HepG2 (cell line): Measurements from ENCODE around the gene SPRYD3. TPM values are rescaled to one million over a fixed set of nuclear protein-coding genes. Genes with fewer than 3 reads are reported as not detected.

ENCODE experiments used
- ATAC-seq: fragments of 200-7000 bp; cut with Tn5 transposase; 3 replicates; pipeline ENCODE4 v1.9.1; 2020; ENCODE audit warnings: mild to moderate bottlenecking, moderate library complexity
- BruUV-seq: library from RNA; stranded (reverse); fragments of 400-500 nt; replicated peaks from 2 replicates; lab custom pipeline; 2021; lab: Mats Ljungman, UMichigan
- CTCF ChIA-PET: fragments of 300-600 bp; formaldehyde crosslinking; extraction: SDS; loops from one replicate; lab custom pipeline; 2021; ENCODE audit warnings: low total read pairs, inconsistent platforms, low intra/inter-chr PET ratio; lab: Yijun Ruan, JAX
- POLR2A ChIA-PET: fragments of 350-600 bp; sonication (Branson Sonifier 250); formaldehyde crosslinking; loops from one replicate; lab custom pipeline; 2020; ENCODE audit warnings: antibody characterized with exemption, inconsistent platforms; lab: Yijun Ruan, JAX
- DNase-seq: peaks from one replicate; pipeline ENCODE4 v3.0.0-alpha.2; 2015; ENCODE audit warnings: low spot score
- FAIRE-seq: peaks from 3 replicates; lab custom pipeline; 2011; peaks lifted over from hg19 to GRCh38; lab: Jason Lieb, UNC
- H2AFZ ChIP-seq: one replicate; pipeline ENCODE4 v1.6.1; 2011; ENCODE audit warnings: low read length, inconsistent platforms
- H3K27ac ChIP-seq: fragments of 300-600 bp; 3 replicates; pipeline ENCODE4 v1.8.0; 2011; ENCODE audit warnings: mixed run types, mild to moderate bottlenecking, mixed read lengths, low read length, inconsistent platforms; ENCODE audit not compliant: insufficient read depth; ENCODE audit errors: extremely low read length
- H3K27me3 ChIP-seq, 2 experiments: fragments of 200-600 bp in 1 of 2; 2 replicates in 1 of 2; 3 replicates in 1 of 2; pipeline versions ENCODE4 v1.6.0 to v1.8.0; 2011; ENCODE audit warnings: low read length in 2 of 2, mild to moderate bottlenecking in 2 of 2, moderate library complexity in 2 of 2, inconsistent platforms in 1 of 2; ENCODE audit not compliant: insufficient read depth in 2 of 2, control insufficient read depth in 1 of 2
- H3K36me3 ChIP-seq, 2 experiments: fragments of 200-600 bp in 1 of 2; replicated peaks in 1 of 2; 2 replicates in 1 of 2; 3 replicates in 1 of 2; pipeline versions ENCODE4 v1.5.1 to v1.8.0; 2011; ENCODE audit warnings: low read length in 2 of 2, inconsistent platforms in 1 of 2; ENCODE audit not compliant: insufficient read depth in 2 of 2, control insufficient read depth in 1 of 2
- H3K4me1 ChIP-seq: 2 replicates; pipeline ENCODE4 v1.5.1; 2012; ENCODE audit warnings: low read length, inconsistent platforms; ENCODE audit not compliant: insufficient read depth
- H3K4me2 ChIP-seq: 2 replicates; pipeline ENCODE4 v1.6.0; 2011; ENCODE audit warnings: low read depth, low read length, inconsistent platforms
- H3K4me3 ChIP-seq, 3 experiments: fragments of 200-600 bp in 1 of 3; sonication (generic), shearing (Covaris generic) in 1 of 3; replicated peaks in 1 of 3; 2 replicates each; pipeline ENCODE4 v1.5.1; 2011 to 2016; ENCODE audit warnings: low read length in 3 of 3, inconsistent platforms in 2 of 3, low read depth in 2 of 3, mild to moderate bottlenecking in 2 of 3, control low read depth in 1 of 3, mixed read lengths in 1 of 3; ENCODE audit not compliant: insufficient read depth in 1 of 3
- H3K79me2 ChIP-seq: one replicate; pipeline ENCODE4 v1.6.1; 2011; ENCODE audit warnings: low read length, inconsistent platforms; ENCODE audit not compliant: insufficient read depth
- H3K9ac ChIP-seq: 2 replicates; pipeline ENCODE4 v1.6.0; 2011; ENCODE audit warnings: mild to moderate bottlenecking, low read depth, low read length, inconsistent platforms; ENCODE audit not compliant: insufficient read depth
- H3K9me3 ChIP-seq: 2 replicates; pipeline ENCODE4 v1.5.1; 2012; ENCODE audit warnings: mild to moderate bottlenecking, low read length
- H4K20me1 ChIP-seq: 2 replicates; pipeline ENCODE4 v1.6.0; 2011; ENCODE audit warnings: inconsistent platforms, mild to moderate bottlenecking, low read length, moderate library complexity; ENCODE audit not compliant: insufficient read depth
- ZBTB38 ChIP-seq: sonication (generic); formaldehyde crosslinking; IDR thresholded peaks from 2 replicates; pipeline ENCODE4 v1.5.1; 2020; ENCODE audit warnings: mild to moderate bottlenecking, missing genetic modification reagents
- ZFP91 ChIP-seq: sonication (generic); formaldehyde crosslinking; IDR thresholded peaks from 2 replicates; pipeline ENCODE4 v1.9.0; 2022; ENCODE audit warnings: missing genetic modification reagents, mild to moderate bottlenecking, borderline replicate concordance
- ZFYVE20 ChIP-seq: sonication (generic); formaldehyde crosslinking; IDR thresholded peaks from 2 replicates; pipeline ENCODE4 v1.8.0; 2023; ENCODE audit warnings: low read depth, mild to moderate bottlenecking, moderate library complexity, missing genetic modification reagents, borderline replicate concordance
- ZNF414 ChIP-seq: sonication (generic); formaldehyde crosslinking; IDR thresholded peaks from 2 replicates; pipeline ENCODE4 v1.5.0; 2020; ENCODE audit warnings: missing genetic modification reagents
- ZNF724P ChIP-seq: sonication (generic); formaldehyde crosslinking; IDR thresholded peaks from 2 replicates; pipeline ENCODE4 v1.8.0; 2022; ENCODE audit warnings: missing genetic modification reagents, borderline replicate concordance
- WGBS: methylation state at CpG from one replicate; pipeline ENCODE4 v1.1.6; 2017; ENCODE audit warnings: low lambda C conversion rate; 5-methylcytosine and 5-hydroxymethylcytosine counted together
- in situ Hi-C: cut with HindIII; loops from 2 replicates; pipeline ENCODE4 v1.10.0; 2017; ENCODE audit warnings: low pct_unique_long_range_greater_than_20kb; ENCODE audit not compliant: extremely low pct_ligation_motif_present
- intact Hi-C: fragments of 100-400 bp; cut with micrococcal nuclease; formaldehyde crosslinking; loops from one replicate; pipeline ENCODE4 v1.10.0; 2022; ENCODE audit not compliant: unreplicated experiment
- polyA plus RNA-seq, 8 experiments: library from polyadenylated mRNA; depleted of rRNA in 3 of 8; stranded (reverse) in 7 of 8; unstranded in 1 of 8; fragments of >200 nt; fragmentation: Illumina TruSeq in 4 of 8; extraction: Trizol in 4 of 8; gene quantifications; 2 replicates each; pipeline versions ENCODE4 v1.2.1 to v1.2.3, GENCODE V29; 2011 to 2016; ENCODE audit warnings: low read depth in 4 of 8, missing spikeins in 1 of 8, mixed read lengths in 1 of 8; ENCODE audit not compliant: insufficient read depth in 1 of 8
- total RNA-seq, 5 experiments: library from RNA; depleted of rRNA; stranded (reverse); fragments of >200 nt; fragmentation: Illumina TruSeq; extraction: Trizol; gene quantifications; 2 replicates each; pipeline ENCODE4 v1.2.3, GENCODE V29; 2016; ENCODE audit warnings: low read depth in 1 of 5

The SPRYD3 gene
- total and polyA plus RNA-seq, 2 of the 13 experiments (the other 11 are each of a cell fraction or from before 2014, with no cell fraction given), result 9.0 to 9.2 TPM

GRCh38 chr12:53100466-53101151 is 21.4 kb upstream of the SPRYD3 start:
- CTCF ChIA-PET, result interaction anchor here (2.3 kb wide), 1 partner anchor 35 kb away, joined by 36 read pairs; no protein-coding TSS in a partner anchor
- Histone ChIP-seq H3K27ac (no peak overlapping the region), H3K27me3 (peaks cover 0 to 6% of the 10 kb centered on the region in 2 experiments; a peak in 2 of 5 replicates), H4K20me1 (no peaks in the 10 kb centered on the region), H3K79me2 (no peaks in the 10 kb centered on the region), H3K4me2 (no peak overlapping the region), H3K36me3 (no peaks in the 10 kb centered on the region), H2AFZ (no peak overlapping the region), H3K4me3 (no peak overlapping the region), H3K4me1 (peaks cover 96% of the 10 kb centered on the region), H3K9me3 (no peaks in the 10 kb centered on the region), H3K9ac (no peak overlapping the region)
- ATAC-seq (no peak), DNase-seq (no peak), FAIRE-seq (no peak)
- TF ChIP-seq ZNF414 (CRISPR knock-in tag) (no peak), ZFP91 (0 out of 2 replicates have a peak, but pooled peaks have one; percentile 13), ZNF724P (CRISPR knock-in tag) (no peak), ZBTB38 (CRISPR knock-in tag) (0 out of 2 replicates have a peak, but pooled peaks have one; percentile 17), ZFYVE20 (CRISPR knock-in tag) (no peak)
- 89% methylated on average over 13 of the region's 13 CpGs for WGBS
- no TSS peak for BruUV-seq
- intact Hi-C loops, result loop anchor here (5.0 kb wide), 1 partner anchor 47 kb away; no protein-coding TSS in a partner anchor
- POLR2A ChIA-PET, result interaction anchor here (1.1 to 5.4 kb wide), 6 partner anchors 21 to 52 kb away, joined by 5 to 65 read pairs (median 32); partner anchors contain the start of genes SPRYD3 and TNS2
- in situ Hi-C loops, result loop anchor here (5.0 kb wide), 1 partner anchor 38 kb away; no protein-coding TSS in a partner anchor
